Coronary artery (tissue), 2 donors: Measurements from ENCODE around the gene ADAMTS2.
A peak's percentile ranks its signal among the peaks of the same experiment; 100 is the strongest.

Experiments used
- DNase-seq: peaks from one replicate; pipeline ENCODE4 v3.0.0-alpha.2; 2017; ENCODE audit warnings: low spot score
- H3K27ac ChIP-seq, 2 donors: fragments of 200-600 bp; sonication (generic); one replicate each; pipeline ENCODE4 v1.5.1; 2016 to 2019
- H3K4me3 ChIP-seq: fragments of 200-600 bp; sonication (generic); 2 replicates; pipeline ENCODE4 v1.5.1; 2016; ENCODE audit warnings: mild to moderate bottlenecking, moderate library complexity
- TF ChIP-seq, protein P1 (sequence below): fragments of 200-600 bp; sonication (generic); IDR thresholded peaks from one replicate; pipeline ENCODE4 v1.5.1; 2019; ENCODE audit warnings: antibody characterized with exemption

ADAMTS2 gene

DNA sequence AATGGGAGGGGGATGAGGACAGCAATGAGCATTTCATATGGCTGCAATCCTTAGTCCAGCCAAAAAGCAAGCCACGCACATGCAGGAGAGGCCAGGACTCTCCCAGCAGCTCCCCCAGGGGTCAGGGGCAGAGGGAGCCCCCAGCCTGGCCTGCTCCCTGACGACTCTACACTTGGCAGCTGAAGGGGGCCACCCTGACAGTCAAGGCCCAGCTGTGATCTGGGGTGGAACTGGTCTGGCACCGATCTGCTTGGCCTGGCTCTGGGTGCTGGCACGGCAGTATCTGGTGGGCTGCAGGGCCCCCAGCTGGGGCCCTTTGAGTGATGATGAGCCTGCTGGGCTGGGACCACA is 118.1 kb downstream of the ADAMTS2 start:
- no peak for DNase-seq
- no peak overlapping the region for H3K4me3 ChIP-seq
- H3K27ac ChIP-seq: no peak overlapping the region
- TF ChIP-seq, protein P1, sequence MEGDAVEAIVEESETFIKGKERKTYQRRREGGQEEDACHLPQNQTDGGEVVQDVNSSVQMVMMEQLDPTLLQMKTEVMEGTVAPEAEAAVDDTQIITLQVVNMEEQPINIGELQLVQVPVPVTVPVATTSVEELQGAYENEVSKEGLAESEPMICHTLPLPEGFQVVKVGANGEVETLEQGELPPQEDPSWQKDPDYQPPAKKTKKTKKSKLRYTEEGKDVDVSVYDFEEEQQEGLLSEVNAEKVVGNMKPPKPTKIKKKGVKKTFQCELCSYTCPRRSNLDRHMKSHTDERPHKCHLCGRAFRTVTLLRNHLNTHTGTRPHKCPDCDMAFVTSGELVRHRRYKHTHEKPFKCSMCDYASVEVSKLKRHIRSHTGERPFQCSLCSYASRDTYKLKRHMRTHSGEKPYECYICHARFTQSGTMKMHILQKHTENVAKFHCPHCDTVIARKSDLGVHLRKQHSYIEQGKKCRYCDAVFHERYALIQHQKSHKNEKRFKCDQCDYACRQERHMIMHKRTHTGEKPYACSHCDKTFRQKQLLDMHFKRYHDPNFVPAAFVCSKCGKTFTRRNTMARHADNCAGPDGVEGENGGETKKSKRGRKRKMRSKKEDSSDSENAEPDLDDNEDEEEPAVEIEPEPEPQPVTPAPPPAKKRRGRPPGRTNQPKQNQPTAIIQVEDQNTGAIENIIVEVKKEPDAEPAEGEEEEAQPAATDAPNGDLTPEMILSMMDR: no peak

GRCh38 chr5:179226696-179227095 is 118.6 kb downstream of the ADAMTS2 start:
- TF ChIP-seq, protein P1: no peak
- DNase-seq: no peak
- Histone ChIP-seq H3K4me3 (no peak overlapping the region), H3K27ac (no peak overlapping the region)

- Histone ChIP-seq H3K27ac (no peak overlapping the region), H3K4me3 (no peak overlapping the region)
- TF ChIP-seq, protein P1: no peak
- DNase-seq: peak; percentile 64
These were observed 119.9 kb downstream of the ADAMTS2 start for GRCh38 chr5:179225387-179225786.

DNA sequence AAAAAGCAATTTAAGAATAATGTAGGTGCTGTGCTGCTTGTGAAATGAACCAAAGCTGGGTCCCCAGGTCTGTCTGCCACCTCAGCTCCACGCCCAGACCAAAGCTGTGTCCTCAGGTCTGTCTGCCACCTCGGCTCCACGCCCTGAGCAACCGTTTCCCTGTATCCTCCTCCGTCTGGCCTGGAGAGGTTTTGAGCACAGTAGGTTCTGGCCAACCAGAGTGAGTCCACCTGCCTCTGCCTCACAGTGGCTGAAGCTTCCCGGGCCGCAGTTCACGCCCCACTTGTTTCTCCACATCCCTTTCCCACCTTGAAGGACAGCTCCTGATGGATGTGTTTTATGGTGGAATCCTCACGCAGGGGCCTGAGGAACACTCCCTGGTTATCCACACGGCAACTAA is 120.5 kb downstream of the ADAMTS2 start:
- H3K27ac ChIP-seq: no peak overlapping the region
- H3K4me3 ChIP-seq: no peak overlapping the region
- peak; percentile 54 for DNase-seq
- TF ChIP-seq, protein P1: no peak

- no peak overlapping the region for H3K4me3 ChIP-seq
- TF ChIP-seq, protein P1: no peak
- no peak for DNase-seq
- no peak overlapping the region for H3K27ac ChIP-seq
These were observed 121.3 kb downstream of the ADAMTS2 start for GRCh38 chr5:179223961-179224360.

- no peak for DNase-seq
- Histone ChIP-seq H3K4me3 (no peak overlapping the region), H3K27ac (no peak overlapping the region)
- TF ChIP-seq, protein P1: no peak
These were observed 121.7 kb downstream of the ADAMTS2 start for GRCh38 chr5:179223528-179223927.

DNA sequence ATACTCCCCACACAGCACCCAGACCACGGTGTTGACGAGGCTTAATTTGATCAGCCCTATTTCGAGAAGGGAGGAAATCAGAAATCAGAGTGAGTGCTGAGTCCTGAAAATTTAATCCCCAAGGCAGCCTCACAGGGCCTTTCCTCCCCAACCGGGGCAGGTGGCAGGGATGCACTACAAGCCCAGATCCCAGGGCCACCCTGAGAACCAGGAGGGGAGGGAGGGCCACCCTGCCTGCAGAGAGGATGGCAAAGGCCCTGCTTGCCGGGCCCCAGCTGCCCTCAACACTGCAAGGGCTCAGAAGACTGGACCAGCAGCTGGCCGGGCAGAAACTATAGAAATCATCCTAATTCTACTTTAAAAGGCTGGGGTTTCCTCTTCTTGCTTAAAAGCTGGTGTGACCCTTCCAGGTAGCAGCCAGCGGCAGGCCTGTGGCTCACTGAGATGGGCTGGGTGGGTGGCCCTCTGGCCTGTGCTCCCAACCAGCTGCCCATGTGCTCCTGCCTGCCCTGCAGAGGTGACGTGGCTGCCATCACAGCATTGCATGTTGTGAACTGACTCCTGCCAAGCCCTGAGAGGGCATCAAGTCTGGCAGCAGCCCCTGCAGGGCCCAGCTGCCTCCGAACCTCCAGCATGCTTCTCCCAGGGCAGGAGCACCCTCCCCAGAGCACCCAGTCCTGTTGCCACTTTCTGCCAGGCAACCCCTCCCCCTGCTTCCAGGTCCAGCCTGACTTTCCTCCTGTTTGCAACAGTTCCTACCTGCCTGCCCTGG is 122.8 kb downstream of the ADAMTS2 start:
- Histone ChIP-seq H3K4me3 (no peak overlapping the region), H3K27ac (no peak overlapping the region)
- TF ChIP-seq, protein P1: no peak
- DNase-seq: no peak
